Neuronal stem cell (in vitro differentiated cells): ENCODE measurements around the gene POLR1G.

Experiments
- DNase-seq: peaks from one replicate; pipeline ENCODE4 v3.0.0-alpha.2; 2013; ENCODE audit warnings: low spot score
- H2AFZ ChIP-seq: one replicate; pipeline ENCODE4 v1.6.1; 2013; ENCODE audit warnings: mild to moderate bottlenecking, low read length, inconsistent platforms
- H2AK5ac ChIP-seq: 2 replicates; pipeline ENCODE4 v1.6.1; 2013; ENCODE audit warnings: low read depth, mild to moderate bottlenecking, inconsistent platforms, low read length, moderate library complexity, mixed read lengths
- H2BK120ac ChIP-seq: 2 replicates; pipeline ENCODE4 v1.6.1; 2013; ENCODE audit warnings: low read depth, mild to moderate bottlenecking, inconsistent platforms, low read length, moderate library complexity, mixed read lengths
- H2BK12ac ChIP-seq: one replicate; pipeline ENCODE4 v1.6.1; 2013; ENCODE audit warnings: low read length, inconsistent platforms
- H2BK15ac ChIP-seq: 2 replicates; pipeline ENCODE4 v1.6.1; 2013; ENCODE audit warnings: mild to moderate bottlenecking, low read length, inconsistent platforms, mixed read lengths
- H2BK5ac ChIP-seq: one replicate; pipeline ENCODE4 v1.6.1; 2013; ENCODE audit warnings: inconsistent platforms, mild to moderate bottlenecking, low read length, moderate library complexity
- H3K14ac ChIP-seq: one replicate; pipeline ENCODE4 v1.6.1; 2013; ENCODE audit warnings: low read length, inconsistent platforms
- H3K18ac ChIP-seq: 2 replicates; pipeline ENCODE4 v1.6.1; 2013; ENCODE audit warnings: low read length, inconsistent platforms
- H3K23ac ChIP-seq: 2 replicates; pipeline ENCODE4 v1.6.1; 2013; ENCODE audit warnings: low read depth, mild to moderate bottlenecking, mixed read lengths, low read length, inconsistent platforms; ENCODE audit not compliant: poor library complexity
- H3K27ac ChIP-seq: replicated peaks from 3 replicates; pipeline ENCODE4 v1.5.1; 2013; ENCODE audit warnings: low read length, inconsistent platforms
- H3K27me3 ChIP-seq, 3 experiments: 2 replicates each; pipeline ENCODE4 v1.6.1; 2013; ENCODE audit warnings: low read length in 3 of 3, mild to moderate bottlenecking in 2 of 3, inconsistent platforms in 1 of 3, low read depth in 1 of 3, mixed read lengths in 1 of 3, moderate library complexity in 1 of 3; ENCODE audit not compliant: control insufficient read depth in 3 of 3, insufficient read depth in 3 of 3
- H3K36me3 ChIP-seq, 2 donors: replicated peaks in 1 of 2; 2 replicates each; pipeline ENCODE4 v1.6.1; 2013; ENCODE audit warnings: low read length in 2 of 2; ENCODE audit not compliant: control insufficient read depth in 2 of 2, insufficient read depth in 2 of 2
- H3K4ac ChIP-seq: 2 replicates; pipeline ENCODE4 v1.6.1; 2013; ENCODE audit warnings: inconsistent platforms, mild to moderate bottlenecking, low read length, moderate library complexity
- H3K4me1 ChIP-seq, 2 donors: 1 replicate in 1 of 2; 2 replicates in 1 of 2; pipeline ENCODE4 v1.6.1; 2013; ENCODE audit warnings: low read length in 2 of 2, low read depth in 1 of 2; ENCODE audit not compliant: control insufficient read depth in 2 of 2, insufficient read depth in 1 of 2
- H3K4me2 ChIP-seq: one replicate; pipeline ENCODE4 v1.6.1; 2013; ENCODE audit warnings: mild to moderate bottlenecking, low read length, inconsistent platforms; ENCODE audit not compliant: insufficient read depth, poor library complexity, severe bottlenecking
- H3K4me3 ChIP-seq, 2 donors: 2 replicates each; pipeline ENCODE4 v1.5.1; 2013; ENCODE audit warnings: low read length in 2 of 2, mild to moderate bottlenecking in 2 of 2, inconsistent platforms in 1 of 2, moderate library complexity in 1 of 2
- H3K79me1 ChIP-seq: one replicate; pipeline ENCODE4 v1.6.1; 2013; ENCODE audit warnings: low read depth, mild to moderate bottlenecking, inconsistent platforms, low read length, moderate library complexity
- H3K9ac ChIP-seq: one replicate; pipeline ENCODE4 v1.6.1; 2013; ENCODE audit warnings: mild to moderate bottlenecking, low read depth, low read length, inconsistent platforms; ENCODE audit not compliant: poor library complexity
- H3K9me3 ChIP-seq, 2 donors: replicated peaks in 1 of 2; 2 replicates each; pipeline versions ENCODE3 to v1.6.1; 2013; ENCODE audit warnings: low read length in 2 of 2, mild to moderate bottlenecking in 2 of 2, inconsistent platforms in 1 of 2, low read depth in 1 of 2, mixed read lengths in 1 of 2, moderate library complexity in 1 of 2; ENCODE audit not compliant: control insufficient read depth in 2 of 2, insufficient read depth in 1 of 2
- H4K8ac ChIP-seq: one replicate; pipeline ENCODE4 v1.6.1; 2013; ENCODE audit warnings: low read depth, mild to moderate bottlenecking, inconsistent platforms, low read length, moderate library complexity
- H4K91ac ChIP-seq: one replicate; pipeline ENCODE4 v1.6.1; 2013; ENCODE audit warnings: low read length, low read depth, mild to moderate bottlenecking, inconsistent platforms; ENCODE audit not compliant: poor library complexity
- WGBS, 2 donors: extraction: QIAGEN DNeasy Blood & Tissue Kit; methylation state at CpG; one replicate each; pipeline ENCODE4 v1.1.7; 2013; ENCODE audit warnings: missing lambda C conversion rate in 2 of 2, mixed read lengths in 1 of 2; ENCODE audit not compliant: insufficient read length in 2 of 2, insufficient replicate concordance in 1 of 2; ENCODE audit errors: extremely low coverage in 2 of 2; 5-methylcytosine and 5-hydroxymethylcytosine counted together

POLR1G gene

GRCh38 chr19:45443462-45444317, 37.2 kb downstream of the POLR1G start:
- no peak overlapping the region for H4K91ac ChIP-seq
- H3K9me3 ChIP-seq = no peaks in the 10 kb centered on the region
- H2BK120ac ChIP-seq = peak overlapping the region; percentile 61
- H3K4me1 ChIP-seq = peaks cover 14 to 24% of the 10 kb centered on the region in 2 donors
- no peaks in the 10 kb centered on the region for H3K36me3 ChIP-seq
- H3K18ac ChIP-seq = peak overlapping the region; percentile 96
- peak overlapping the region; percentile 79 for H2BK5ac ChIP-seq
- no CpG with 5 or more reads among the region's 49 CpGs for WGBS, 2 donors
- no peaks in the 10 kb centered on the region for H3K27me3 ChIP-seq
- peak overlapping the region; percentile 85 for H3K9ac ChIP-seq
- no peak overlapping the region for H4K8ac ChIP-seq
- H2BK15ac ChIP-seq = peak overlapping the region; percentile 77
- no peak overlapping the region for H3K23ac ChIP-seq
- peak overlapping the region; percentile 88 for H3K27ac ChIP-seq
- peak overlapping the region; percentile 92 for H2AK5ac ChIP-seq
- peak overlapping the region; percentile 26 for H3K14ac ChIP-seq
- no peaks in the 10 kb centered on the region for H3K79me1 ChIP-seq
- peak overlapping the region; percentile 53 for H3K4ac ChIP-seq
- peak overlapping the region; percentile 92 for H3K4me2 ChIP-seq
- H3K4me3 ChIP-seq = peak overlapping the region; percentile 65 to 84
- H2AFZ ChIP-seq = peak overlapping the region; percentile 84
- H2BK12ac ChIP-seq = no peak overlapping the region
- DNase-seq = peak; percentile 94

GRCh38 chr19:45444318-45445041, 38.0 kb downstream of the POLR1G start:
- H3K23ac ChIP-seq = no peak overlapping the region

GRCh38 chr19:45445139-45445538, 38.7 kb downstream of the POLR1G start:
- no peak for DNase-seq
- Histone ChIP-seq H3K4me2 (no peak overlapping the region), H3K23ac (no peak overlapping the region), H4K8ac (no peak overlapping the region), H3K79me1 (no peaks in the 10 kb centered on the region), H3K18ac (no peak overlapping the region), H3K4me1 (peaks cover 16 to 31% of the 10 kb centered on the region in 2 donors), H3K36me3 (no peaks in the 10 kb centered on the region), H3K27ac (no peak overlapping the region), H2BK12ac (no peak overlapping the region), H2AFZ (no peak overlapping the region), H2BK120ac (no peak overlapping the region), H2BK15ac (no peak overlapping the region), H3K9ac (no peak overlapping the region), H3K14ac (no peak overlapping the region), H2AK5ac (no peak overlapping the region), H3K9me3 (no peaks in the 10 kb centered on the region), H3K4ac (no peak overlapping the region), H3K27me3 (no peaks in the 10 kb centered on the region), H2BK5ac (peak overlapping the region; percentile 1), H3K4me3 (no peak overlapping the region), H4K91ac (no peak overlapping the region)
- WGBS, 2 donors = no CpG with 5 or more reads among the region's 4 CpGs

More at GRCh38 chr19:45444318-45445041, 38.0 kb downstream of the POLR1G start:
- peak; percentile 88 for DNase-seq
- peaks cover 14 to 29% of the 10 kb centered on the region in 2 donors for H3K4me1 ChIP-seq
- no peak overlapping the region for H4K91ac ChIP-seq
- no peaks in the 10 kb centered on the region for H3K79me1 ChIP-seq
- no peaks in the 10 kb centered on the region for H3K36me3 ChIP-seq
- H3K4me2 ChIP-seq = peak overlapping the region; percentile 92
- H3K18ac ChIP-seq = peak overlapping the region; percentile 11
- H3K9me3 ChIP-seq = no peaks in the 10 kb centered on the region
- no peak overlapping the region for H2BK120ac ChIP-seq
- no peak overlapping the region for H2BK12ac ChIP-seq
- no peaks in the 10 kb centered on the region for H3K27me3 ChIP-seq
- peak overlapping the region; percentile 66 for H2AK5ac ChIP-seq
- H2BK5ac ChIP-seq = peak overlapping the region; percentile 1
- H3K9ac ChIP-seq = no peak overlapping the region
- H4K8ac ChIP-seq = no peak overlapping the region
- H2AFZ ChIP-seq = peak overlapping the region; percentile 86
- H3K4me3 ChIP-seq = peak overlapping the region; percentile 65 to 71
- peak overlapping the region; percentile 77 for H3K27ac ChIP-seq
- WGBS, 2 donors = no CpG with 5 or more reads among the region's 47 CpGs
- no peak overlapping the region for H3K14ac ChIP-seq
- no peak overlapping the region for H3K4ac ChIP-seq
- no peak overlapping the region for H2BK15ac ChIP-seq

- Histone ChIP-seq H3K79me1 (no peaks in the 10 kb centered on the region), H3K14ac (no peak overlapping the region), H4K91ac (no peak overlapping the region), H3K4me1 (peaks cover 13 to 28% of the 10 kb centered on the region in 2 donors), H3K36me3 (no peaks in the 10 kb centered on the region), H3K4me2 (no peak overlapping the region), H3K4ac (no peak overlapping the region), H4K8ac (no peak overlapping the region), H3K27me3 (peaks cover 0 to 2% (median 0%) of the 10 kb centered on the region in 3 experiments), H3K9ac (no peak overlapping the region), H3K27ac (no peak overlapping the region), H3K23ac (no peak overlapping the region), H3K9me3 (peaks cover 0 to 1% of the 10 kb centered on the region in 2 donors), H3K18ac (no peak overlapping the region), H2BK5ac (no peak overlapping the region), H2BK12ac (no peak overlapping the region), H2AK5ac (no peak overlapping the region), H3K4me3 (no peak overlapping the region), H2BK120ac (no peak overlapping the region), H2BK15ac (no peak overlapping the region), H2AFZ (no peak overlapping the region)
- no CpG with 5 or more reads among the region's 6 CpGs for WGBS, 2 donors
- no peak for DNase-seq
Measured at GRCh38 chr19:45446295-45446694, 39.9 kb downstream of the POLR1G start.
